ENCODE data around the gene MYO1H.
A peak's percentile ranks its signal among the peaks of the same experiment; 100 is the strongest.
"Not testable (repeated sequence)": the region's sequence is repeated elsewhere in the genome, so short reads cannot be mapped to it uniquely, and the experiment has no call there.

MYO1H gene

DNA sequence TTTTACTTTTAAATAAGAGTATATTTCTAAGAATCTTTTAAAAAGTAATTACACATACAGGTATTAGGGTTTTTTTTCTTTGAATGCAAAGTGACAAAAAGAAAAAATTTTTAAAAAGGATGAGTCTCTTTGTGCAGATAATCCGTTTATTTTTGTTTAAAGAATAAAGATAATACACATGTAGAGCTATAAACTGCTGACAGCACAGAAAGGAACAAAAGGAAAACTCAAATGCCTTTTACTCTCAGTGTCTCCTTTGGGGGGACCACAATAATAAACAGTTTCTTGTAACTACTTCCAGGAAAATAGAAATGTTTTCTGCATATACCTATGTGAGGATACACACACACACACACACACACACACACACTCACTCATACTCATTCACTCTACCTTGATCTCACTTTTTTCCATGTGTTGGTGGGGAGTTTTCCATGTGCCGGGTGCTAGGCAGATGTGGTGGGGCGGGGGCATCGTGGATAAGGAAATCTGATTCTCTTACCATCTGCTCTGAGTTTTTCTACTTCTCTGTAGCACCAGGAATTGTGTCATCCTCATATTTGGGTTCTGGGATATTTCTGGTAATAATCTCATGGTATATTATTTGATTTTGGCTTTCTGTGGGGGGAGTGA is 71.3 kb downstream of the MYO1H start:
- Histone ChIP-seq H3K4me1 (ENCODE audit: insufficient read depth, insufficient read length) (no peaks in the 10 kb centered on the region), H3K27me3 (ENCODE audit: insufficient read depth, insufficient read length) (no peaks in the 10 kb centered on the region), H3K36me3 (ENCODE audit: insufficient read depth, insufficient read length, low read length) (no peaks in the 10 kb centered on the region), H3K4me3 (ENCODE audit: insufficient read length, low read depth) (no peak overlapping the region), H3K9ac (ENCODE audit: insufficient read length, low read depth) (no peak overlapping the region), H3K9me3 (ENCODE audit: insufficient read depth, low read length) (no peaks in the 10 kb centered on the region)
- TF ChIP-seq SUZ12 (IDR thresholded peaks at IDR 0.05; ENCODE audit: extremely low read depth, insufficient read depth, insufficient read length) (no peak), YY1 (IDR thresholded peaks at IDR 0.05; ENCODE audit: insufficient read depth, insufficient read length) (no peak), ZNF274 (IDR thresholded peaks at IDR 0.05; ENCODE audit: low read depth, low read length) (no peak)
- DNase-seq (ENCODE audit: low read depth, low spot score) = no peak

DNA sequence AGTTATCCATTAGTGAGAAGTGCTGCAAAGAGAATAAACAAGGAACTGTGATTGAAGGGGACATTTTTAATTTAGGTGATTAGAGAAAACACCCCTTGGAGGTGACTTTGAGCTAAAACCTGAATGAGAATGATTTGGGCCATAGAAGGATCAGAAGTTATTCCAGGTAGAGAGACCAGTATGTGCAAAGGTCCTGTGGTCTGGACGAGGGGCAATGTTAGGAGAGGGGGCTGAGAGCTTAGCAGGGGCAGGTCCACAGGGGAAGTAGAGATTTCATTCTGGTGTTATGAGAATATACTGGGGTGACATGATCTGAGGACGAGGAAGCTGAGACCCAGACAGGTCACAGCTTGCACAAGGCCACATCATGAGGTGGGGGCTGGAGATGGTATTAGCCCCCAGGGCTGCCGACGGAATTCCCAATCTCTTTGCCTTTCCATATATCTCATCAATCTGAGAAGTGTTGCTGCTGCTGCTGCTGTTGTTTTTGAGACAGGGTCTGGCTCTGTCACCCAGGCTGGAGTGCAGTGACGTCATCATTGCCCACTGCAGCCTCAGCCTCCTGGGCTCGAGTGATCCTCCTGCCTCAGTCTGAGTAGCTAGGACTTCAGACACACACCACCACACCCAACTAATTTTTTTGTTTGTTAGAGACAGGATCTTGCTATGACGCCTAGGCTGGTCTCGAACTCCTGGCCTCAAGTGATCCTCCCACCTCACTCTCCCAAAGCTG is 73.8 kb downstream of the MYO1H start:
- H3K27me3 ChIP-seq (ENCODE audit: insufficient read depth, insufficient read length) = no peaks in the 10 kb centered on the region
- TF ChIP-seq YY1 (IDR thresholded peaks at IDR 0.05; ENCODE audit: insufficient read depth, insufficient read length) (no peak), SUZ12 (IDR thresholded peaks at IDR 0.05; ENCODE audit: extremely low read depth, insufficient read depth, insufficient read length) (no peak), ZNF274 (IDR thresholded peaks at IDR 0.05; ENCODE audit: low read depth, low read length) (no peak)
- no peaks in the 10 kb centered on the region for H3K9me3 ChIP-seq (ENCODE audit: insufficient read depth, low read length)
- no peak for DNase-seq (ENCODE audit: low read depth, low spot score)
- no peaks in the 10 kb centered on the region for H3K36me3 ChIP-seq (ENCODE audit: insufficient read depth, insufficient read length, low read length)
- H3K9ac ChIP-seq (ENCODE audit: insufficient read length, low read depth) = no peak overlapping the region
- H3K4me3 ChIP-seq (ENCODE audit: insufficient read length, low read depth) = no peak overlapping the region
- no peaks in the 10 kb centered on the region for H3K4me1 ChIP-seq (ENCODE audit: insufficient read depth, insufficient read length)

- Histone ChIP-seq H3K9me3 (ENCODE audit: insufficient read depth, low read length) (no peaks in the 10 kb centered on the region), H3K4me3 (ENCODE audit: insufficient read length, low read depth) (no peak overlapping the region), H3K4me1 (ENCODE audit: insufficient read depth, insufficient read length) (no peaks in the 10 kb centered on the region), H3K27me3 (ENCODE audit: insufficient read depth, insufficient read length) (no peaks in the 10 kb centered on the region), H3K9ac (ENCODE audit: insufficient read length, low read depth) (no peak overlapping the region), H3K36me3 (ENCODE audit: insufficient read depth, insufficient read length, low read length) (no peaks in the 10 kb centered on the region)
- no peak for DNase-seq (ENCODE audit: low read depth, low spot score)
- TF ChIP-seq ZNF274 (IDR thresholded peaks at IDR 0.05; ENCODE audit: low read depth, low read length) = no peak
Measured at GRCh38 chr12:109422251-109422650, 74.6 kb downstream of the MYO1H start.

DNA sequence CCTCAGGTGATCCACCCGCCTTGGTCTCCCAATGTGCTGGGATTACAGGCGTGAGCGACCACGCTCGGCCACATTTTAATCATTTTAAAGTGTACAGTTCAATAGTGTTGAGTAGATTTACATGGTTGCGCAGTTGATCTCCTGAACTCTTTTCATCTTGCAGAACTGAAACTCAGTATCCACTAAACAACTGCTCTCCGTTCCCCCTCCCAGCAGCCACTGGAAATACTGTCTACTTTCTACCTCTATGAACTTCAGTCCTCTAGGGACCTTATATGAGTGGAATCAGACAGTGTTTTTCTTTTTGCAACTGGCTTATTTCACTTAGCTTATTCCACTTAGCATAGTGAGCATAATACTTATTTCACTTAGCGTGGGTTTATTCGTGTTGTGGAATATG is 75.7 kb downstream of the MYO1H start:
- Histone ChIP-seq H3K36me3 (ENCODE audit: insufficient read depth, insufficient read length, low read length) (no peaks in the 10 kb centered on the region), H3K4me1 (ENCODE audit: insufficient read depth, insufficient read length) (no peaks in the 10 kb centered on the region), H3K9me3 (ENCODE audit: insufficient read depth, low read length) (no peaks in the 10 kb centered on the region), H3K27me3 (ENCODE audit: insufficient read depth, insufficient read length) (no peaks in the 10 kb centered on the region), H3K4me3 (ENCODE audit: insufficient read length, low read depth) (no peak overlapping the region), H3K9ac (ENCODE audit: insufficient read length, low read depth) (no peak overlapping the region)
- no peak for DNase-seq (ENCODE audit: low read depth, low spot score)
- TF ChIP-seq ZNF274 (IDR thresholded peaks at IDR 0.05; ENCODE audit: low read depth, low read length) (no peak), YY1 (IDR thresholded peaks at IDR 0.05; ENCODE audit: insufficient read depth, insufficient read length) (no peak), SUZ12 (IDR thresholded peaks at IDR 0.05; ENCODE audit: extremely low read depth, insufficient read depth, insufficient read length) (no peak)

- TF ChIP-seq YY1 (IDR thresholded peaks at IDR 0.05; ENCODE audit: insufficient read depth, insufficient read length) = no peak
- DNase-seq (ENCODE audit: low read depth, low spot score) = peak; percentile 82
- no peaks in the 10 kb centered on the region for H3K4me1 ChIP-seq (ENCODE audit: insufficient read depth, insufficient read length)
- H3K4me3 ChIP-seq (ENCODE audit: insufficient read length, low read depth) = no peak overlapping the region
- H3K27me3 ChIP-seq (ENCODE audit: insufficient read depth, insufficient read length) = no peaks in the 10 kb centered on the region
- H3K9me3 ChIP-seq (ENCODE audit: insufficient read depth, low read length) = no peaks in the 10 kb centered on the region; the same call in 1 of the 2 replicates
- H3K36me3 ChIP-seq (ENCODE audit: insufficient read depth, insufficient read length, low read length) = no peaks in the 10 kb centered on the region
- H3K9ac ChIP-seq (ENCODE audit: insufficient read length, low read depth) = no peak overlapping the region
Measured at GRCh38 chr12:109428037-109428629, 80.4 kb downstream of the MYO1H start.

- not testable (repeated sequence) for H3K36me3 ChIP-seq (ENCODE audit: insufficient read depth, insufficient read length, low read length); DNase-seq (ENCODE audit: low read depth, low spot score); H3K4me1 ChIP-seq (ENCODE audit: insufficient read depth, insufficient read length); H3K9me3 ChIP-seq (ENCODE audit: insufficient read depth, low read length); H3K27me3 ChIP-seq (ENCODE audit: insufficient read depth, insufficient read length); H3K4me3 ChIP-seq (ENCODE audit: insufficient read length, low read depth); H3K9ac ChIP-seq (ENCODE audit: insufficient read length, low read depth)
Measured at GRCh38 chr12:109428804-109429203, 81.1 kb downstream of the MYO1H start.

DNA sequence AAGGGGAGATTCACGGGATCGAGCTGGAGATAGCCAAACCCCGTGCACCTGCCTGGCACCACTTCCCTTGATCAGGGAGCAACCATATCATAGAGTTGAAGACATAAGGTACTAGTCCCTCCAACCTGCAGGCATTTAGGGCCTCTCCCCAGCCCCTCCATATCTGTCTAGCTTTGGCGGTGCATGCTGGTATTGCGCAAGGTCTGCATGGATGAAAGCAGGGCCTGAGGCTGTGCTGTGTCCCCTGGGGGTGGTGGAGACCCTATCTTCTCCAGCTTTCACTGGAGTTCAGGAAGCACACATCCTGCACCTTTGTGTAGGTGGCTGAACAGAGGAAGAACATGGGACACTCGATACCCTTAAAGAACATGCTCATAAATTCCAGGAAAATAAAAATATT is 82.5 kb downstream of the MYO1H start:
- no peak overlapping the region for H3K9ac ChIP-seq (ENCODE audit: insufficient read length, low read depth)
- no peaks in the 10 kb centered on the region for H3K36me3 ChIP-seq (ENCODE audit: insufficient read depth, insufficient read length, low read length)
- H3K4me3 ChIP-seq (ENCODE audit: insufficient read length, low read depth) = no peak overlapping the region
- peaks cover 5% of the 10 kb centered on the region for H3K4me1 ChIP-seq (ENCODE audit: insufficient read depth, insufficient read length)
- DNase-seq (ENCODE audit: low read depth, low spot score) = no peak
- no peaks in the 10 kb centered on the region for H3K27me3 ChIP-seq (ENCODE audit: insufficient read depth, insufficient read length)
- no peak for TF ChIP-seq SUZ12 (IDR thresholded peaks at IDR 0.05; ENCODE audit: extremely low read depth, insufficient read depth, insufficient read length)
- no peak for TF ChIP-seq YY1 (IDR thresholded peaks at IDR 0.05; ENCODE audit: insufficient read depth, insufficient read length)
- no peak for TF ChIP-seq ZNF274 (IDR thresholded peaks at IDR 0.05; ENCODE audit: low read depth, low read length)
- H3K9me3 ChIP-seq (ENCODE audit: insufficient read depth, low read length) = no peaks in the 10 kb centered on the region; the same call in 1 of the 2 replicates

Data from NT2/D1 (cell line).